Stimulated activated CD4-positive, alpha-beta T cell treated with anti-CD3 and anti-CD28 coated beads, Interleukin-4, amount 100 ng/mL, for 4 hours (primary cell): ENCODE results near the gene ZNF629.
A peak's percentile ranks its signal among the peaks of the same experiment; 100 is the strongest.

Experiments
- DNase-seq, 2 experiments: peaks; one replicate each; pipeline ENCODE4 v3.0.0-alpha.2; 2020

The ZNF629 gene

DNA sequence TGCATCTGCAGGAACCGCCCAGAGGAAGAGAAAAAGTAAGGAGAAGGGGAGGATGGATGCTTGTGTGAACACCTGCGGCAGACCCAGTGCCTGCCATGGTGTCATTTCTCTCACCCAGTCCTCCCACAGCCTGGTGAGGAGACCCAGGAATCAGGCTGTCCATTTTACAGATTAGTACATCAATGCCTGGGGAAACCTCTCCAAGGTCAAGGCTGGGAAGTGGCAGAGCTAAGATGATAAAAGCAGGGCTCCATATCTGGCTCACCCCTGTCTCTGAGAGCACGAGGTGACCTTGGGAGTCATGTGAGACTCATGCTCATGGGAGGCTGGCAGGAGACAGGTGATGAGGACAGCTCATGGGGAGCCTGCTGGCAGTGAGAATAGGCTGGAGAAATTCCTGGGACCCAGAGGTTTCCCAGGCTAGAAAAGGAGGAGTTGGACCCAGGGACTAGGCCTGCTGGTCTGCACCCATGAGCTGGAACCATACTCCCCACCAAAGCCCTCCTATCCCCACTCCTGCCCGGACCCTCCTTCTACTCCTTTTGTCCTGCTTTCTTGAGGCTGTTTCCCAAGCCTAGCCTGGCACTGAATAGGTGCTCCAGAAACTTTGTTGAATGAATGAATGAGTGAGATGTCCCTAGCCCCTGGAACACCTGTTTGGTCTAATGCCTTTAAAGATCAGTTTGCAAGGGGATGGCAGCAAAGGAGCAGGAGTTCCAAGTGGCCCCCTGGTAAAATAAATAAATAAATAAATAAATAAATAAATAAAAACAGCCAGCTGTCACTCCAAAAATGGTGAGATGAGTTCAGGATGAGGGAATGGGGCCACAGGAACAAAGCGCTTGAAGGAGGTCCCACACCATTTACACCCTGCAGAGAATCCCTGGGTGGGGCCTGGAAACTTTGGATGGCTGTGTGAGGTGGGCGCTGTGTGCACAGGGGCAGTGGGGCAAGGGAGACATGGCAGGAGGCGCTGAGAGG, 1.6 kb downstream of the ZNF629 start:
- no peak for DNase-seq

DNA sequence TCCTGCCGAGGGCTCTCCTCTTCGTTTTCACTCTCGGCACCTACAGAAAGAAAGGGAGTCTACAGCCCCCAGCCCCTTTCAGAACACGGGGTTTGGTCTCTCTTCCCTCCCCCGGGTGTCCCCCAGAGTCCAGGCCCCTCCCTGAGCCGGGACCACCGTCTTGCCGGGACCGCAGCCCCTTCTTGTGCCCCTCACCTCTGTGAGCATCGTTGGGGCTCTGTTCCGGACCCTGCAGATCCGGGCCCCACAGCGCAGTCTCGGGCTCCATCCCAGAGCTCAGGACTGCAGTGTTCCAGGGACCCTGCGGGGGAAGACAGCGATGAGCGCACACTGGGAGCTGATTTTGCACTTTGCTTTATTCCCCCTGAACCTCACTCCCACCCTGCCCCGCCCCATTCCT, 2.8 kb downstream of the ZNF629 start:
- DNase-seq, result no peak

DNA sequence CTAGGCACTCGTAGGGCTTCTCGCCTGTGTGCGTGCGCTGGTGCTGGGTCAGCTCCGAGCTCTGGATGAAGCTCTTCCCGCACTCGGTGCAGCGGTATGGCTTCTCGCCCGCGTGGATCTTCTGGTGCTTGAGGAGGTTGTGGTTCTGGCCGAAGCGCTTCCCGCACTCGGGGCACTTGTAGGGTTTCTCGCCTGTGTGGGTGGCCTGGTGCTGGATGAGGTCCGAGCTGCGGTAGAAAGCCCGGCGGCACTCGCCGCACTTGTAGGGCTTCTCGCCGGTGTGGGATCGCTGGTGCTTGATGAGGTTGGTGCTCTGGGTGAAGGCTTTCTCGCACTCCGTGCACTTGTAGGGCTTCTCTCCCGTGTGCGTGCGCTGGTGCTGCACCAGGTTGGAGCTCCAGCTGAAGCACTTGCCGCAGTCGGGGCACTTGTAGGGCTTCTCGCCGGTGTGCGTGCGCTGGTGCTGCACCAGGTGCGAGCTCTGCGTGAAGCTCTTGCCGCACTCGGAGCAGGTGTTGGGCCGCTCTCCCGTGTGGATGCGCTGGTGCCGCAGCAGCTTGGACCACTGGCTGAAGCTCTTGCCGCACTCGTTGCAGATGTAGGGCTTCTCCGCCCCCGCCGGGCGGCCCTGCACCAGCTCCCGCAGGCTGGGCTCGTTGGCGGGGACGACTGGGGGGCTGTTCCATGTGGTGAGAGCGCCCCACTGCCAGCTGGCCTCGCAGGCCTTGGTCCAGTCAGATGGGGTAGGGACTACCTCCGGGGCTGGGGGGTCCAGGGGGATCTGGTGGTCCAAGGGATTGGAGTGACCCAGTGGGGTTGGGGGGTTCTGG, 3.5 kb downstream of the ZNF629 start:
- no peak for DNase-seq

DNA sequence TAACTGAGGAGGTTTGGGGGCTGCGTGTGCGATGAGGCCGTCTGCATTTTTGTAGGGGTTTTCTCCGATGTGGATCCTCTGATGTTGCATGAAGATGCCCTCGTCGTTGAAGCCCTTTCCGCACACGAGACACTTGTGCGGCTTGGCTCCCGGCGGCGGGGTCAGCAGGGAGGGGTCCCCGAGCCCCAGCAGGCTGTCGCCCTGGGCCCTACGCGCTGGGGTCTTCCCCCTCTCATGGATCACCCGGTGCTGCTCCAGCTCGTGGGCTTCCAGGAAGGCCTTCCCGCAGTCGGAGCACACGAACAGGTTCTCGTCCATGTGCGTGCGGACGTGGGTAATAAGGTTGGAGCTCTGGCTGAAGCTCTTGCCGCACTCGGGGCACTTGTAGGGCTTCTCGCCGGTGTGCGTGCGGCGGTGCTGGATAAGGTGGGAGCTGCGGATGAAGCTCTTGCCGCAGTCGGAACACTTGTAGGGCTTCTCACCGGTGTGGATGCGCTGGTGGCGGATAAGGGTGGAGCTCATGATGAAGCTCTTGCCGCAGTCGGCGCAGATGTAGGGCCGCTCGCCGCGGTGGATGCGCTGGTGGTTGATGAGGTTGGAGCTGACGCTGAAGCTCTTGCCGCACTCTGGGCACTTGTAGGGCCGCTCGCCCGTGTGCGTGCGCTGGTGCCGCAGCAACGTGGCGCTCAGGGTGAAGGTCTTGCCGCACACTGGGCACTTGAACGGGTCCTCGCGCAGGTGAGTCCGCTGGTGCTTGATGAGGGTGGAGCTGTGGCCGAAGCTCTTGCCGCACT, 4.3 kb downstream of the ZNF629 start:
- no peak for DNase-seq

DNA sequence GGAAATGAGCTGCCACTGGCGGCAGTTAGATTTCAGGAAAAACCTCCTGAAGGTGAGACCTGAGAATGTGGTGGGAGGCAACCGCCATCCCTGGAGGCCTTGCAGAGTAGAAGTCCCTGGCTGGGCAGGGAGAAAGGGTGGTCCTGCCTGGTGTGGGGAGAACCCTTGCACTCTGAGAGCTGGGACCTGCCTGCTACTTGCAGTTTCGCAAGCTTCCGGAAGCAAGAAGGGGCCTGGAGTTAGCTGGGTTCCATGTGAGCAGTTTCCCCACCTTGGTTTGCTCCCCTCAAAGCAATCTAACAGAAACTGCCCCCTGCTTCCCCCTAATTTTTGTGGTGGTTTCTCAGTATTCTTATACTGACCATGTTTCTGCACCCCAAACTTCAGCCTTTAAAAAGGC, 6.5 kb downstream of the ZNF629 start:
- no peak for DNase-seq

DNA sequence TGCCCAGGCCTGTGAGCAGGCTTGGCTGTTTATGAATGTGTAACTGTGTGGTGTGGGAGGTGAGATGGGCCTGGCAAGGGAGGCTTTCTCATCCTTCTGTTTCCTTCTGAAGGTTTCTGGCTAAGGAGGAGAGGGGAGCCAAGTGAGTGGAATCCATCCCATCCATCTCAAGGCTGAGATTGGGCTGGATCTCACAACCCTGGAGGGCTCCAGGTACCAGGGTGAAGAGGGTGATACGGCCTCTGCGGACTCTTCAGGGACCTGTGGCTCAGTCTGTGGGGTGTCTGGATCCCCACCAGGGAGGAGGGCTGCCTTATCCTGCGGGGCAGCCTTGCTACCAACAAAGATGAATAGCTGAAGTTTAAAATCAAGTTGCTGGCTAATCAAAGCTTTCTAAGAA, 7.0 kb downstream of the ZNF629 start:
- DNase-seq, result no peak

DNA sequence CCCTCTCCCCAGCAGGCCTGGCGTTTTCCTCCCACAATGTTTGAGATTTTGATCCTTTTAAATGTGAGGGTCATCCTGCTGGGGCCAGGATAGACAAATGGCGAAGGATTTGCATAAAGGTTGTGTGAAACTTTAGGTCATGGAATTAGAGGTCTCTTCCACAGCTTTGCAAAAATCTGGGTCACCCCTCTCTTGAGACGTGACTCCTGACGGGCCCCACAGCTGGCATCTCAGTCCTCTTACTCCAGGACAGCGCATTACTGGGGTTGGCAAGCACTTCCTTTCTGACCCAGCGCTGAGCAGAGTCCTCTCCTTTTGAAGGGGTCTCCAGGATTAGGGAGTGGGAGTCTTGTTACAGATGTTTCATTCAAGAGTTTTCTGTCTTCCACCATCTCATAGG, 7.4 kb downstream of the ZNF629 start:
- DNase-seq, result no peak

DNA sequence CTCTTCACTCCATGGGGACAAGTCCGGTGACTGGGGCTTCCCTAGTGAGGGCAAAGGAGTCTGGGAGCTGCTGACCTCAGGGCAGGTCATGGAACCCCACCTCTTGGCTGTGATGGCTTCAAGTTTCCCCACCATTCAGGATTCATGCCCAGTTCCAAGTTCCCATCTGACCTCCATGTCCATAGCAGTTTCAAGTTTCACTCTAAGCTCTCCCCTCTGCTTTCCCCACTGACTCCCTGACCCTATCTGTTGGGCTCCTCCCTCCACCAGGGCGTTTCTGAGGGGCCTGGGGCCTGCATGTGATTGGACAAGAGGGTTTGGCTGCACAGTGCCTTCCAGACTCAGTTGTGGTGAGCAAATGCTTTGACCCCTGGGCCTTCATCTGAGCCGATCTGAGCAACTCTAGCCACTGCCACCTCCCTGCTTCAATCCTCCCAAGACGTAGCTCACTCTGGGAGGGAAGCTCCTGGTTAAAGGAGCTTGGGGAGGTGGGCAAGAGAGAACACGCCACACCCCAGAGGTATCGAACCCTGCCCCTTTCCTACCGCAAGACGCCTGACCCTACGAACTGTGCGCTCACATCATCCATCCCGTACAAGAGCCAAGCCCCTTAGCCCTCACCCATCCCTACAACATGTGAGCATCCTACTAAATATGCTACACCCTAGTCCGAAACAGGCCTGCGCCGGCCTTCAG, 8.3 kb downstream of the ZNF629 start:
- DNase-seq, result no peak

DNA sequence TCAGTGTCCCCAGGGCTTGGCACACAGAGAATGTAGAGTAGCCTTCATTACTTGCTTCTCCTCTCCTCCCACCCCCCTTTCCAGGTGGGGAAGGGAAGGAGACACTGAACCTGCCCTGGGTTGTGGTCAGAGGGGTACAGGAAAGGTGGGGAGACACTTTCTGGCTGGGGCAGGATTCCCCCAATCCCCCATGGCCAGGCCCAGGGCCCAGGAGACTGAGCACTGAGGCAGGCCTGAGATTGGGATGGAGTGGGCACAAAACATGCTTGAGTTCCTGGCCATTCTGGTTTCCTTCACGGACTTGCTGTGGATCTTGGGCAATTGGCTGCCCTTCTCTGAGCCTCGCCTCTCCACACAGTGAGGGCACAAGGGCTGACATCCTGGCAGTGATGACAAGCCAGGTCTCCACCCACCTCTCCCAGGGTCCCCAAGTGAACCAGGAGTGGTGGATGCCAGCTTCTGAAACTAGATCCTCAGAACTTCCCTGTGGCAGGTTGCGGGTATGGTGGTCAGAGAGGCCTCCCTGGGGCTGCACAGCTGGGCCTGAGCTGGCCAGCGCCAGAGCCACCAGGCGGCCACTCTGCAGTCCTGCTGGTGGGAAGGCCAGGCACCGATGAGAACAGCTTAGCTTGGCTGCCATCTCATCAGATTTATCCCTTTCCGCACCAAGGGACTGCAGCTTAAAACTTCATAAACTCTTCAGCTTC, 9.3 kb downstream of the ZNF629 start:
- DNase-seq, result no peak

DNA sequence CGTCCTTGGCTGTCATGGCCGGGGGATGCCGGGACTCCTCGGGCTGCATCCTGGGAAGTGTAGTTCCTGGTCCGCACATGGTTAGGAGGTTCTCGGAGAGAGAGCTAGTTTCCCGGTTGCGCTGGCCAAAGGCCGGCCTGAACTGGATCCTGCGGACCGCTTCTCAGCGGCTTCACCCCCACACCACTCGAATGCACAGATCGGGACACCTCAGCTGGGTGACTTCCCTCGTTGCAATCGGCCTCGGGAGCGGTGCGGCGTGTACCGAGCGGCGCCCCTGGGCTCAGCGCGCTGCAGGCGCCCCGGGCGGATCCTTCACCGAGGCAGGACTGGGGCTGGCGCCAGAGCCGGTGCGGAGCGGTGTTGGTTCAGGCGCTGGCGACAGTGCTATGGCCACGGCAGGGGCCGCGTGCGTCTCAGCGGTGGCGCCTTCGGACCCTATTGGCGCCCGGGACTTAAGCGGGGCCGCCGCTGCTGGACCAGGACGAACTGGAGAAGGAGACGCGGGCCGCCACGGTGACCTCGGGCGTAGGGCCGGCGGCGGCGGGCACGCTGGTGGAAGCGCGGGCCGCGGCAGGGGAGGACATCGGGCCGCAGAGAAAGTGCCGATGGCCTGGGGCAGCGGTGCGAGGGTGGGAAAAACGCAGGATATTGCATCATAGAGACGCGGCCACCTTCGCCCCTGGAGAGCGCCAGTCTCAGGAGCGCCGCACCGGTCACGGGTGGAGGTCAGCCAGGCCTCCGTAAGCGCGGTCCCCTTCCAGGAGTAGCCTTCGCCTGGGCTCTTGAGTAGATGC, 11.4 kb downstream of the ZNF629 start:
- DNase-seq, result peak; percentile 61 to 63

DNA sequence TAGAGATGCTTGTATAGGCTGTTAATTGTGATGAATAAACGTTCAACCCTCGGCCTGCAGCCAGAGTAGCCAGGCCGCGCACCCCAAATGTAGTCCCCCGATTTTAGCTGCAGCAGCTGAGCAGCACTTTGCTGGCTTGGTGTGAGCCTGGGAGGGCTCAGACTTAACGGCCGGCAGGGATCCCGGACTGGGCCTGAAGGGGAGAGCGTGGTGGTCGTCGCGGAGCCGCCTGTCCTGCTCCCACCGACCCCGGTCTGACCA, 11.9 kb downstream of the ZNF629 start:
- no peak for DNase-seq

DNA sequence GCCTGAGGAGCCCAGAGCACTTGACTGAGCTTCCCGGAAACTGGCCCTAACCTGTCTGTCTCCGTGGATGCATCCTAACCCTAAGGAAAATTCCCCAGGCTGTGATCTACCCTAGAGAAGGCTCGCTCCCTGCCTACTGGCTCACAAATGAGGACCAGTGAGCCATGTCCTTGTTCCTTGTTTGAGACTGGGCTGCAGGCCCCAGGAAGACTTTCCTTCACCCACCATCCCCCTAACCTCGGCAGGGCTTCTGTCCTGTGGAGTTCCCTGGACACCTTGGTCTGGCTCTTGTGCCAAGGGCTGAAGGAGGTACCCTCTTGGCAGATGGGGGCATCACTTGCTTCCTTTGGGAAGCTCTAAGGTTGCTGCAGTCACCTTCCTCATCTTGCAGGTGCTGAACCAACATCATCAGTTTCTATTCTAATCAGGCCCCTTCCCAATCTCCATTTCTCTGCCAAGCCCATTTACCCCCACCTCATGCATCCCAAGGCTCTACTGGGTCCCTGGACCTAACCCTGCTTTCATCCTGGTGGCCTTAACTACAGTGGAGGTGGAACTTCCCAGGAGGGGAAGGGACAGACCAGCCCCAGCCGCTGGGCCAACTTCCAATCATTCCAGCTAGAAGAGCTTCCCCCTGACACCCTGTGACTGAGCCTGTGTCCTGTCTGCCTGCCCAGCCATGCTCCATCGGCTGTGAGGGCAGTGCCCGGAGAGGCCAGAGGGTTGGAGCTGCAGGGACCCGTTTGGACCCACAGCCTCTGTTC, 12.5 kb downstream of the ZNF629 start:
- DNase-seq, result no peak

DNA sequence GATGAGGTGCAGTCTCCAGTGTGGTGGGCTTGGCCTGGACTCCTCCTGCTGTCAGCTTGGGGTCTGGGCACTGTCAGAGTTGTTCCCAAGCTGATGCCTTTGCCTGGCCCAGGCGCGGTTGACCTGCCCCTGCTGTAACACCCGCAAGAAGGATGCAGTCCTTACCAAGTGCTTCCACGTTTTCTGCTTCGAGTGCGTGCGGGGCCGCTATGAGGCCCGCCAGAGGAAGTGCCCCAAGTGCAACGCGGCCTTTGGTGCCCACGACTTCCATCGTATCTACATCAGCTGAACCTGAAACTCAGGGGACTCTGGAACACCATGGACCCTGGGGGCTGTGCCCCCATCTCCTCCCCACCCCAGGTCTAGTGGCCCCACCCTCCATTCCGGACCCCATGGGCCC, 13.2 kb downstream of the ZNF629 start:
- no peak for DNase-seq

DNA sequence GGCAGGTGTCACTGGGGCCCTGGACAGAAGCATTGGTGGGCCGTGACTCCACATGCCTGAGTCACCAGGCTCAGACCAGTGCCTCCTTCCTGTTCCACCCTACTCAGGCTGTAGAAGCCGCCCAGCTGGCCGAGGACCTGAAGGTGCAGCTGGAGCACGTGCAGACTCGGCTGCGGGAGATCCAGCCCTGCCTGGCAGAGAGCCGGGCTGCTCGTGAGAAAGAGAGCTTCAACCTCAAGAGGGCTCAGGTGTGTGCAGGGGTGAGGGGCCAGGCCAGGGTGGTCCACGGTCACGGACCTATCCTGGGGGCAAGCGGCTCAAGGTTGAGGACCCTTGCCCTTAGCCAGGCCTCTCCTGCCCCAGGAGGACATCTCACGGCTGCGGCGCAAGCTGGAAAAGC, 15.3 kb downstream of the ZNF629 start:
- no peak for DNase-seq

DNA sequence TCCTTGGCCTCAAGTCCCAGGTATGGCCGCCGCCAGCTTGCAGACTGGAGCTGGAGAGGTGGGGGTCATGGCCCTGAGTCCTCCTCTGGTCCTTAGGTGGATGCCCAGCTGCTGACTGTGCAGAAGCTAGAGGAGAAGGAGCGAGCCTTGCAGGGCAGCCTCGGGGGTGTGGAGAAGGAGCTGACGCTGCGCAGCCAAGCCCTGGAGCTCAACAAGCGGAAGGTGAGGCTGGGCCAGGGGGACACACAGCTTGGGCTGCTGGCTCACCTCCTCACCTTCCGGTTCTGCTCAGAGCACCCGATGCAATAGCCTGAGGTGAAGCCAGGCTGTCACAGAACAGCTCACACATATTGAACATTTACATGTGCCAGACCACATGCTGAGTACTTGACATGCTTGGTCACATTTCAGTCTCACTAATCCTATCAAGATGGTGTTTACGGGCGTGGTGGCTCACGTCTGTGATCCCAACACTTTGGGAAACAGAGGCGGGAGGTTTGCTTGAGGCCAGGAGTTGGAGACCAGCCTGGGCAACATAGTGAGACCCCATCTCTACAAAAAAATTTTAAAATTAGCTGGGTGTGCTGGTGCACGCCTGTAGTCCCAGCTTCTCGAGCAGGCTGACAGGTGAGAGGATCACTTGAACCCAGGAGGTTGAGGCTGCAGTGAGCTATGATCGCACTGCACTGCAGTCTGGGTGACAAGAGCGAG, 17.5 kb downstream of the ZNF629 start:
- no peak for DNase-seq

DNA sequence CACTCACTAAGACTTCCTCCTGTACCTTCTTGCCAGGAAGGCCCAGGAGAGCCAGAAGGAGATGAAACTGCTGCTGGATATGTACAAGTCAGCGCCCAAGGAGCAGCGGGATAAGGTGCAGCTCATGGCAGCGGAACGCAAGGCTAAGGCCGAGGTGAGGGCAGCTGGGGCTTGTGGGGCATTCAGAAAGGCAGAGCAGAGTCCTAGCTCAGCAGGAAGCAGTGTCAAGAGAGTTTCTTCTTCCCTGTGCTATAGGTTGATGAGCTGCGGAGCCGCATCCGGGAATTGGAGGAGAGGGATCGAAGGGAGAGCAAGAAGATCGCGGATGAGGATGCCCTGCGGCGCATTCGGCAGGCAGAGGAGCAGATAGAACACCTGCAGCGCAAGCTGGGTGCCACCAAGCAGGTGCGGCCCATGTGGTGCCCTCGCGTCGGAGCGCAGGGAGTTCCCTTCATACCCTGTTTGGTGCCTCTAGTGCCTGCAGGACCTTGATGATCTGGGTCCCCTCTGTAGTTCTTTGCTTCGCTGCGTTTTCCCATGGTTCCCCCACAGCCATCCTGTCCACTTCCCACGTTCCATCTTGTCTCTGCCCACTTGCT, 18.3 kb downstream of the ZNF629 start:
- DNase-seq, result no peak

DNA sequence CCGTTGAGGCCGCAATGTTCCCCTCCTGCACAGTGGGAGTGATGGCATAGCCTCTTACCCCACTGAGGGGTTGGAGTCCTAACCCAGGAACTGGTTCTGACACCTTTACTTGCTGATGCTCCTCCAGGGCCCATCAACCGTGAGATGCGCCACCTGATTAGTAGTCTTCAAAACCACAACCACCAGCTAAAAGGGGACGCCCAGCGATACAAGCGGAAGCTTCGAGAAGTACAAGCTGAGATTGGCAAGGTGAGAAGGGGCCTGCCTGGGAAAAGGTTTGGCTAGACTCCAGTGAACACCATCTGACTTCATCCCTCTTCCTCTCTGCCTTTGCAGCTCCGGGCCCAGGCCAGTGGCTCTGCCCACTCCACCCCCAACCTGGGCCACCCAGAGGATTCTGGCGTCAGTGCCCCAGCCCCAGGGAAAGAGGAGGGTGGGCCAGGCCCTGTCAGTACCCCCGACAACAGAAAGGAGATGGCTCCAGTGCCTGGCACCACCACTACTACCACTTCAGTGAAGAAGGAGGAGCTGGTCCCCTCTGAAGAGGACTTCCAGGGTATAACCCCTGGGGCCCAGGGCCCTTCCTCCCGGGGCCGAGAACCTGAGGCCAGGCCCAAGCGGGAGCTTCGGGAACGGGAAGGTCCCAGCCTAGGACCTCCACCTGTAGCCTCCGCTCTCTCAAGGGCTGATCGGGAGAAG, 19.1 kb downstream of the ZNF629 start:
- DNase-seq, result no peak

DNA sequence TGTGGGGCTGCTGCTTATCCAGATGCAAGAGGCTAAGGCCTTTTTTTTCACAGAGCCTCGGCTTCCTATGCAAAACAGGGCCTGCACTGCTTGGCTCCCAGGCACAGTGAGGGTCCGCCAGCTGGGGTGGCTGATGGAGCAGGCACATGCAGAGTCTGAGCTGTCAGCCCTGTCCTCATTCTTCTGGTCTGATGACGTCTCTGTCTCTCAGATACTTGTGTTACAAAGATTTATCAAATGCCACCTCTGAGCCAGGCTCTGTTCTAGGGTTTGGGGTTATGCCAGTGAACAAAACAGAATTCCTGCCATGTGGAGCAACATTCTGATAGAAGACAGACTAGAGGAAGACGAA, 20.1 kb downstream of the ZNF629 start:
- no peak for DNase-seq
